ENCODE data around the gene JAM3.
A peak's percentile ranks its signal among the peaks of the same experiment; 100 is the strongest.
"Not testable (repeated sequence)": the region's sequence is repeated elsewhere in the genome, so short reads cannot be mapped to it uniquely, and the experiment has no call there.

Gene JAM3

GRCh38 chr11:134063124-134063495 lies 5.8 kb upstream of the JAM3 start:
- DNase-seq = no peak

GRCh38 chr11:134063991-134064747 lies 4.7 kb upstream of the JAM3 start:
- DNase-seq = peak in 1 of 2 experiments; percentile 25

DNA sequence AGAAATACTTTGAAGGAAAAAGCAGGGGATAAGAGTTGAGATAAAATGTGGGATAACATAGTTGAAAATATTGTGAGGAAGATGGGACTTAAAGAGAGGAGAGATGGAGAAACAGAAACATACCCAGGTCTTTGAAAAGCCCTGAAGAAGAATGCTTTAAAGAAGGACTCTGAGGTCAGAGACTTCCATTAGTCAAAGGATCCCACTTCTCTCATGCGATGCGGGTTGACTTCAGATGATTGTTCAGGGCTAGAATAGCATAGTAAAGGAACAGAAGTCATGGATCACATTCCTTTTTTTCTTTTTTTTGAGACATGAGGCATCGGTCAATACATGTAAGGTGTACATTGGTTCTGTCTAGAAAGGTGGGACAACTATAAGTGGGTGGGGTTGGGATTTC lies 3.5 kb upstream of the JAM3 start:
- DNase-seq = no peak

DNA sequence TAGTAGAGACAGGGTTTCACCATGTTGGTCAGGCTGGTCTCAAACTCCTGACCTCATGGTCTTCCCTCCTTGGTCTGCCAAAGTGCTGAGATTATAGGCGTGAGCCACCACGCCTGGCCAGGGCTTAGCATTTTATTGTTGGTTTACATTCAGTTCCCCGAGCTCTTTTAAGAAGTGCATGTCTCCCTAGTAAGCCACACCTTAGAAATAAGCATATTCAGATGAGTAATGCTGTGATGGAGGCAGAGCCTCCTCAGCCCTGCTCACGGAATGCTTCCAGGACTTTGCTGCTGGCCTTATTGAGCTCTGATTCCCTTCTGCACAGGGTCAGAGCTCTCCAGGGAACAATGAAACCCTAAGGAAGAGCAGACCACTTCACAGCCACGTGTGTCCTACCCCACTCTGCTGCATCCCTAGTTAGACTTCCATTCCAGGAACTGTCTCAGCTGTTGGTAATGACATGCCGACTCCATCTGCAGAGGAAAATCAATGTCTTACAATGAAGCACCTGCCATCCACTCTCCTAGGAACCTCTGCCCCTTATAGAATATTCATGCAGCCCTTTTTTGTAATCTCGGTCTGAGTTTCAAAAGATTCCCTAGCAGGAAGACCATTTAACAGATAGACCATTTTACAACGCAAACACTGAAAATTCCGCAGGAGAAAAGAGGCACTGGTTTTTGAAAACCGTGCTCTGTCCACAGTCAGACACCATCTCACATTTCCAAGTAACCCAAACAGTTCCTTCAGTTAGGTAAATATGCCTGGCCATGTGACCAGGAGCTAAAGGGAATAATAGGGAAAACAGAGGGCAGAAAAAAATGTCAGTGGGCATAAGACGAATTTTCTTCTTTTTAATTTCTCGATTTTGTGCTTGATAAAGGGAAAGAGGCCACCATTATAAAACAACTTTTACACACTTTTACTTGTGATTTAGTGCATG lies 1.7 kb upstream of the JAM3 start:
- DNase-seq = peak; percentile 6 to 39

DNA sequence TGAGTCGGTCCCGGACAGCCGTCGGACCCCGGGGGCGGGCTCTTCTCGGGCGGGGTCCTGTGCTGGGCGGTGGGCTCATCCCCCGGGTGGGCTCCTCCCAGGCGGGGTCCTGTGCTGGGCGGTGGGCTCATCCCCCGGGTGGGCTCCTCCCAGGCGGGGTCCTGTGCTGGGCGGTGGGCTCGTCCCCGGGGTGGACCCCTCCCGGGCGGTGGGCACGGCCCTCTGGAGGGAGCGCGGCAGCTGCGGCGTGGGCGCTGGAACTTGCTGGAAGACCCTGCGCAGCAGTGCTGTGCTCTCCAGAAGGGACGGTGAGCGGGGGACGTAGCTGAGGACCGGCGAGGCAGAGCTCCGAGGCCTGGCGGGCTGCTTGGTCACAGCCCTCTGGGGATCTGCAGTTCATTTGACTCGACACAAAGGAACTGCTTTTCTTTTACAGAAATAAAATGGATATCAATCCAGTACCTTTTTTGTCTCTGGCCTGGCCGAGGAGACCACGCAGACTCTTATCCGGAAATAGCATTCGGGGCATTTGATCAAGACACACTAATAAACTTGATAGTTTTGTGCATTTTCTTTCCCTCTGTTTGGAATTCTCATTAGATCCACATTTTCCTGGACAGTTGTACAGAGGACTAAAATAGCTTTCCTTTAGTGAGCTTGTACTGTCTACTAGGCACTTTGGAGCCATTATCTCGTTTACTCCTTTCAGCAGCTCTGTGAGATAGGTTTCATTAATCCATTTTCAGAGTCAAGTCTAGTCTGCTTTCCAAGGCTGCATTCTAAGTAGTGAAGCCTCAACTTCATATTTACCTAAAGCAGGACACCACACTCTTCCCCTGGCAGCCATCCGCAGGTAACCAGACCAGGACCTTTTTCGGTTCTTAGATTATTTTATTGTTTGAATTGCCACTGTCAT lies 812 bp downstream of the JAM3 start:
- peak in 1 of 2 experiments; percentile 13 for DNase-seq

DNA sequence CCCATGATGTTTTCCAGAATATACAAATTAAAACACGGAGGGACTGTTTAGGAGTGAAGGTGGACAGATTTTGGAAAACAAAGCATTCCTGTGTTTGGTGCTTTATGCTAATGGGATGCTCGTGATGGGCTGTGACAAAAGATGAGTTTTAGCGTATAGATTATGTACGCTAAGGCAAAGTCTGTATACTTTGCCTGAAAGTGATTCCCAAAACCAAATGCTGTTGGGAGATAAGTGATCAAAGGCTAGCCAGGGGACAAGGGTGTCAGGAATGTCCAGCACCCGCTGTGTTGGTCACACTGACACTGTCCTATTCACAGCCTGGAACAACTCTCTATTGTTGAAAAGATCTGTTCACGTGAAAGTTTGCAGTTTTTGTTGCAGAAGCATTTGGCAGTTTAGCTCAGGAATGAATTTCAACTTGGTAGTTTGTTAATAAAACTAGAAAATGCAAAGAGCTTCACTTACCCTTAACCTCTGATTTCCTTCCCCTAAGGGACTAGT lies 1.5 kb downstream of the JAM3 start:
- peak in 1 of 2 experiments; percentile 9 for DNase-seq

DNA sequence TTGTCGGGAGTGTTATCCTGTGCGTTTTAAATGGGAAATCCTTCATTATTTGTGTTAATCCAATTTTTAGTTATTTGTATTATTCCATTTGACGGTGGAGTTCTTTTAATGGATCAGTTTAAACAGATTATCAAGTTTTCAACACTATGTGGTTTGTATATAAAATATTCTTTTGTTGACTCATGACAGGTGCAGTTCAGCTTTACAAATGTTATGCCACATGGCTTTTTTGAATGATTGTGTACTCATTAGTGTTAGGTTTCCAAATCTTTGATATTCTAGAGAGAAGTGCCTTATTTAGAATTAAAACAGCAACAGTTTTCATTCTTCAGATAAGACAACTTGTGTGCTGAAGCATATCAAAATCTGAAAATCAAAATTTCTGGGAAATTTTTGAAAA lies 2.4 kb downstream of the JAM3 start:
- DNase-seq = peak; percentile 34 to 51

DNA sequence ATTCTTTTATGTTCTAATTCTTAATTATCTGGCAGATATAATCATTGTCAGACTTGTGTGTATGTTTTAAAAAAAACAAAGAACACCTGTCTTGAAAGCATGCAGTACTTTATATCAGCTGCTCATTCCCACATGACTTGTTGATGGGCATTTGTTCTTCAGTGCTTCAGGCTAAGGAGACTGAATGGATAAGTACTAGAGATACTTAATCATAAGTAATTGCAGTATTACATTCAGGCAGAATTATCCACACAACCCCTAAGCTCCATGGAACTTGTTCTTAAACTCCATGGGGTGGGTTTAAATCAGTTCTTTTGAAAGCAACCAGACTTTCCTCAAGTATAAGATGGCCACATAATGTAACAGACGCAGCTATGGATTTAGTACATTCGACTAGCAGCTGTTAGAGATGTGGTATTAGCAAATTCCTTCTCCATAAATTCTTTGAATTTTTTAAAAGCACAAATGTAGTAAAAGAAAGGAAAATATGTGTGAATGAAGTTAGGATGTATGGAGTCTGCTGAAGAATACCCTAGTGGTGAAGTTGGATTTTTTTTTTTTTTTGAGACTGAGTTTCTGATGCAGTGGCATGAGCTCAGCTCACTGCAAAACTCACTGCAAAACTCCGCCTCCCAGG lies 3.0 kb downstream of the JAM3 start:
- DNase-seq = peak; percentile 19 to 23

GRCh38 chr11:134072844-134073243 lies 4.0 kb downstream of the JAM3 start:
- no peak for DNase-seq

- DNase-seq = no peak
Measured at GRCh38 chr11:134074346-134074745, 5.5 kb downstream of the JAM3 start.

GRCh38 chr11:134074766-134075165 lies 5.9 kb downstream of the JAM3 start:
- no peak for DNase-seq

DNA sequence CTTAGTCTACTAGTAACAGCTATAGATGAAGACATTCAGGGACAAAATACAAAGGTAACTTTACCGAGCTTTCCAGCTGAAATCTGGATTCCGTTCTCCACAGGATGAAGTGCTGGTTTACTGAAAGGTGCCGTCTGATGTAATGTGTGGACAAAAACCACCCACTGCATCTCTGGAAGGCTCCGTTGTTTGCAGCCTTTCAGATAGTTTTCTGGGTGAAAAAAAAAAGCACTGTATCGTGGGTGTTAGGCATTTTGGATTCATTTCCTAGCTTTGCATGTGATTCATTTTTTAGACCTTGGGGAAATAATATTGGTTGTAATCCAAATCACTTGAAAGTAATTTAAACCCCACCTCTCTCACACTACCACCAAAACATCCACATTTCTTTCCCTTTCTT lies 10.4 kb downstream of the JAM3 start:
- DNase-seq = no peak

DNA sequence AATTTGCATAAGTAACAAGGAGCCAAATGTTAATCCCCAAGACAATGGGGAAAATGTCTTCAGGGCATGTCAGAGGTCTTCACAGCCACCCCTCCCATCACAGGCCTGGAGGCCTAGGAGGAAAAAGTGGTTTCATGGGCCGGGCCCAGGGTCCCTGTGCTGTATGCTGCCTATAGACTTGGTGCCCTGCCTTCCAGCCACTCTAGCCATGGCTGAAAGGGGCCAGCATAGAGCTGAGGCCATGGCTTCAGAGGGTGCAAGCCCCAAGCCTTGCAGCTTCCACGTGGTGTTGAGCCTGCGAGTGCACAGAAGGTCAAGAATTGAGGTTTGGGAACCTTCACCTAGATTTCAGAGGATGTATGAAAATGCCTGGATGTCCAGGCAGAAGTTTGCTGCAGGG lies 12.4 kb downstream of the JAM3 start:
- DNase-seq = not testable (repeated sequence)

GRCh38 chr11:134082990-134083389 lies 14.1 kb downstream of the JAM3 start:
- DNase-seq = no peak

- no peak for DNase-seq
Measured at GRCh38 chr11:134086376-134086775, 17.5 kb downstream of the JAM3 start.

DNA sequence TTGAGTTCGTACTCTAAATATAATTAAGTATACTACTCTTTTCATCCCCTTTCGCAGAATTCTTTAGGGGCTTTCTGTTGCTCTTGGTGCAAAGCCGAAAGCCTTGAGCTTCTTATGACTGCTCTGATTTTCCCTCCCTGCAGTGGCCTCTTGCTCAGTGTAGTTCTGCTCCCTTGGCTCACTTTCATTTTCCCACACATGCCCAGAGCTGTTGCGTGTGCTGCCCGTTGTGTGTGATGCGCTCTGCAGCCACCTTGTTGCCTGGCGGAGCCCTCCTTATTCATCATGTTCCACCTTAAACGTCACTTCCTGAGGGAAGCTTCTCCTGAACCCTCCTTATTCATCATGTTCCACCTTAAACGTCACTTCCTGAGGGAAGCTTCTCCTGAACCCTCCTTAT lies 23.1 kb downstream of the JAM3 start:
- DNase-seq = not testable (repeated sequence)

- no peak for DNase-seq
Measured at GRCh38 chr11:134097166-134097565, 28.3 kb downstream of the JAM3 start.

- DNase-seq = no peak
Measured at GRCh38 chr11:134098566-134099184, 29.8 kb downstream of the JAM3 start.

DNA sequence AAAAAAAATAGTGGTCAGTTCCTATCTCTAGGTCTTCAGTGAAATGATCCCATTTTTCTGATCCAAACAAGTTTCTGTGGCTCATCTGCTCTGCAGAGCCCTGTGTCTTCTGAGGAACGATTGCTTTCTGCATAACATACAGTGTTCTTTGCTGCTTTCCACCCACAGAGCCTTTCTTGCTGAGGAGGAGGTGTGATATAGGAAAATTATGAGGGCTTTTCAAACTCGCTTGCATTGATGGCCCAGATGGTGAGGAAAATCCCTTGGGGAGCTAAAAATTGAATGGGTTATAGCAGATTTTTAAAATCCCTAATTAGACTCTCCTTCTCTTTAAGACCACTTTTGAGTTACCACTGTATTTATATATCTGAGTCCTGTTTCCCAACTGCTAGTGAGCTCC lies 31.3 kb downstream of the JAM3 start:
- no peak for DNase-seq

DNA sequence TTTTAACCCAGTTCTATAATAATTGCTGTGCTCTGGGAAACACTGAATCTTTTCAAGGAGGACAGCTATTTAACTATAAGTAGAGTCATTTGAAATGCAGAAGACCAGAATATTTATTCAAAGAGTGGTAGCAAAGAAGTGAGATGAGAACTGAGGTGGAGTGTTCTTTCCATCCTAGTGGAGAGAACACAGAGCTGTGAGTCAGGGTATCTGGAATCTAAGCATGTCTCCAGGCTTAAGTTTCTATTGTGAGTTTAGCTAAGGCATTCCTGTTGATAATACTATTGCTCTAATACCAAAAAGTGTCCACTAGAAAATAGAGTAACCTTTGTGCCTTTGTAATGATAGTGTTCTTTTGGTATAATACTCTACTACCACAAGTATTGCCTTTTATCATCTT lies 32.4 kb downstream of the JAM3 start:
- DNase-seq = no peak

DNA sequence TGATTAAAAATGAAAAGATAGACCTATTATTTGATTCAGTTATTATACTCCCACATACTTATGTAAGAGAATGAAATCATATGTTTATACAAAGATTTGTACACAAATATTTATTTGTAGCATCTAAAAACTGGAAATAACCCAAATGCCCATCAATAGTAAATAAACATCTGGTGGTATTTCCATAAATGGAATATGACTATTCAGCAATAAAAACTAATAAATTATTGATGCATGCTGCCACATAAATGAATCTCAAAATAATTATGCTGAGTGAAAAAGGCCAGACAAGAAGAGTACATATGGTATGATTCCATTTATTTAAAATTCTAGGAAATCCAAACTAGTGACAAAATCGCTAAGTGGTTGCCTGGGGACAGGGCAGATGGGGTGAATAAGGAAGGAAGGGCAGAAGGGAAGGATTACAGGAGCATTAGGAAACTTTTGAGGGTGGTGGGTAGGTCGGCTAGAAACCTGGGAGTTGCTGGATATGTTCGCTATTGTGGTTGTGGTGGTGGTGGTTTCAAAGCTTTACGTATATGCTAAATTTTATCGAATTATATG lies 41.5 kb downstream of the JAM3 start:
- no peak for DNase-seq

Data from SHP77 (cell line).